Liver (tissue), 3 donors: Measurements from ENCODE around the gene TMPRSS12.
"Not testable (repeated sequence)": the region's sequence is repeated elsewhere in the genome, so short reads cannot be mapped to it uniquely, and the experiment has no call there.

Experiments
- CTCF ChIP-seq: fragments of 150-350 bp; IDR thresholded peaks from 2 replicates; pipeline ENCODE4 v1.5.1; 2017; ENCODE audit warnings: improper control_type of control experiment, low read depth, low read length; ENCODE audit not compliant: missing input control
- EGR1 ChIP-seq, 2 donors: IDR thresholded peaks; 2 replicates each; pipeline ENCODE4 v1.6.1; 2016 to 2018; ENCODE audit warnings: antibody characterized with exemption in 2 of 2, low read depth in 2 of 2
- GABPA ChIP-seq, 2 donors: IDR thresholded peaks in 1 of 2; conservative IDR thresholded peaks in 1 of 2; 2 replicates each; pipeline ENCODE4 v1.6.1; 2016; ENCODE audit warnings: antibody characterized with exemption in 2 of 2, mild to moderate bottlenecking in 1 of 2, moderate library complexity in 1 of 2
- HNF4A ChIP-seq, 2 donors: conservative IDR thresholded peaks; 2 replicates each; pipeline ENCODE4 v1.6.1; 2016; ENCODE audit warnings: antibody characterized with exemption in 2 of 2, mild to moderate bottlenecking in 2 of 2
- JUND ChIP-seq, 2 donors: IDR thresholded peaks; 2 replicates each; pipeline ENCODE4 v1.6.1; 2016; ENCODE audit warnings: antibody characterized with exemption in 2 of 2
- RXRA ChIP-seq, 2 donors: IDR thresholded peaks; 2 replicates each; pipeline ENCODE4 v1.6.1; 2017 to 2018; ENCODE audit warnings: antibody characterized with exemption in 2 of 2, mild to moderate bottlenecking in 1 of 2
- TAF1 ChIP-seq: conservative IDR thresholded peaks from 2 replicates; pipeline ENCODE4 v1.6.1; 2016; ENCODE audit warnings: antibody characterized with exemption, mild to moderate bottlenecking
- YY1 ChIP-seq: IDR thresholded peaks from 2 replicates; pipeline ENCODE4 v1.6.1; 2016; ENCODE audit warnings: antibody characterized with exemption, mild to moderate bottlenecking
- ZBTB33 ChIP-seq: IDR thresholded peaks from 2 replicates; pipeline ENCODE4 v1.6.1; 2016; ENCODE audit warnings: antibody characterized with exemption
- donor health status: healthy.
- donor health status: healthy.

GRCh38 chr12:50926932-50927331, 84.2 kb downstream of the TMPRSS12 start:
- TF ChIP-seq GABPA (IDR thresholded peaks at IDR 0.05 in 1 of 2, conservative IDR thresholded peaks at IDR 0.05 in 1 of 2); YY1; CTCF; ZBTB33; EGR1 (IDR thresholded peaks at IDR 0.05; ENCODE audit: low read depth in 2 of 2); TAF1; JUND (IDR thresholded peaks at IDR 0.05): not testable (repeated sequence)
- TF ChIP-seq RXRA (IDR thresholded peaks at IDR 0.05) (peak; percentile 7 to 53), HNF4A (conservative IDR thresholded peaks at IDR 0.05) (peak; percentile 71 to 75)
